ENCODE measurements around the gene GGNBP2.

GGNBP2 gene

DNA sequence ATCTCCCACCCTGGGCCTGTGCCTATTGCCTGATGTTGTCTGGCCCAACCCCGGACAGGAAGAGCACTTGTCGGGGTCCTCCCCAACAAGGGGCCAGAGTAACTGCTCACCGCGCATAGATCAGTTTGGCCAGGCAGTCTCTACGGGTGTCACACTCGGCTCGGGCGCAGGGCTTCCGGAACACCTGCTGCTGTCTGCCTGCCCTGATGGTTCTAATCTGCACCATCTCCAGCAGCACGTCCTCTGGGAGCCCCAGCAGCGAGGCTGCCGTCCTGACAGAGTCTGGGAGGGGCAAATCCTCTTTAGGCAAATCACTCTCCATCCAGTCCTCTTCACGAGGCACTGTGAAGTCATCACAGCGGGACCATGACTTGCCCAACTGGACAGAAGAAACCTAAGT is 34.1 kb upstream of the GGNBP2 start:
- no peak overlapping the region for H2BK120ac ChIP-seq (ENCODE audit: low read depth, low read length)
- H3K4me2 ChIP-seq (ENCODE audit: insufficient read depth, low read length, poor library complexity, severe bottlenecking), result no peak overlapping the region
- H2BK5ac ChIP-seq (ENCODE audit: low read length), result no peak overlapping the region
- H3K79me1 ChIP-seq (ENCODE audit: low read depth, low read length), result no peaks in the 10 kb centered on the region
- no peak overlapping the region for H3K14ac ChIP-seq (ENCODE audit: low read length)
- no peak overlapping the region for H4K91ac ChIP-seq (ENCODE audit: low read depth, low read length, poor library complexity)
- no peak overlapping the region for H2BK15ac ChIP-seq (ENCODE audit: low read length)
- no peaks in the 10 kb centered on the region for H3K27me3 ChIP-seq (ENCODE audit: control insufficient read depth in 3 of 3, insufficient read depth in 3 of 3, low read depth in 1 of 3, low read length in 3 of 3)
- H3K18ac ChIP-seq (ENCODE audit: low read length), result no peak overlapping the region
- DNase-seq (ENCODE audit: low spot score), result no peak
- H4K8ac ChIP-seq (ENCODE audit: low read depth, low read length), result no peak overlapping the region
- H3K4me3 ChIP-seq (ENCODE audit: low read length in 2 of 2), result no peak overlapping the region
- H2AFZ ChIP-seq (ENCODE audit: low read length), result no peak overlapping the region
- H3K9ac ChIP-seq (ENCODE audit: low read depth, low read length, poor library complexity), result no peak overlapping the region
- no CpG with 5 or more reads among the region's 14 CpGs for WGBS, 2 donors (ENCODE audit: extremely low coverage in 2 of 2, insufficient read length in 2 of 2, insufficient replicate concordance in 1 of 2)
- H2AK5ac ChIP-seq (ENCODE audit: low read depth, low read length), result no peak overlapping the region
- H3K4ac ChIP-seq (ENCODE audit: low read length), result no peak overlapping the region
- no peak overlapping the region for H3K23ac ChIP-seq (ENCODE audit: low read depth, low read length, poor library complexity)
- H2BK12ac ChIP-seq (ENCODE audit: low read length), result no peak overlapping the region
- H3K36me3 ChIP-seq (replicated peaks in 1 of 2; ENCODE audit: control insufficient read depth in 2 of 2, insufficient read depth in 2 of 2, low read length in 2 of 2), result peaks cover 44 to 96% of the 10 kb centered on the region in 2 donors
- no peaks in the 10 kb centered on the region for H3K9me3 ChIP-seq (replicated peaks in 1 of 2; ENCODE audit: control insufficient read depth in 2 of 2, insufficient read depth in 1 of 2, low read depth in 1 of 2, low read length in 2 of 2)
- H3K4me1 ChIP-seq (ENCODE audit: control insufficient read depth in 2 of 2, insufficient read depth in 1 of 2, low read depth in 1 of 2, low read length in 2 of 2), result no peaks in the 10 kb centered on the region
- no peak overlapping the region for H3K27ac ChIP-seq (replicated peaks; ENCODE audit: low read length)

DNA sequence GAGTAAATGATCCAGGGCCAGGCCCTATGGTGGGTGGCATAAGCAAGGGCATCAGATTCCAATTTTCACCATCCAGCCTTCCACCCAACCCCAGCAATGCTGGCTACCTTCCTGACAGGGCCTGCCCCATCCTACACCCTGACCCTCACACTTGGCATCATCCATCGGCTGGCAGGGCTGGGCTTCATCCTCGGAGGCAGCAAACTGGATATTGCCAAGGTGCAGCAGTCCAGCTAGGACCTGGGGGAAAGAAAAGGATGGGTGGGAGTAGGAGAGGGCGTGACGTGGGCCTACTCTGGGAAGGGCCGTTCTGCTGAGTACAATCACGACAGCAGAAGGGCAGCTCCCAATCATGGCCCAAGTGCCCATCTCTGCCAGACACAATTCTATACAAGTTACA is 33.5 kb upstream of the GGNBP2 start:
- Histone ChIP-seq H3K79me1 (ENCODE audit: low read depth, low read length) (no peaks in the 10 kb centered on the region), H3K4me3 (ENCODE audit: low read length in 2 of 2) (no peak overlapping the region), H3K36me3 (replicated peaks in 1 of 2; ENCODE audit: control insufficient read depth in 2 of 2, insufficient read depth in 2 of 2, low read length in 2 of 2) (peaks cover 42 to 96% of the 10 kb centered on the region in 2 donors), H3K9ac (ENCODE audit: low read depth, low read length, poor library complexity) (peak overlapping the region; percentile 71), H2AFZ (ENCODE audit: low read length) (no peak overlapping the region), H4K8ac (ENCODE audit: low read depth, low read length) (no peak overlapping the region), H2BK12ac (ENCODE audit: low read length) (no peak overlapping the region), H3K27me3 (ENCODE audit: control insufficient read depth in 3 of 3, insufficient read depth in 3 of 3, low read depth in 1 of 3, low read length in 3 of 3) (no peaks in the 10 kb centered on the region), H3K23ac (ENCODE audit: low read depth, low read length, poor library complexity) (no peak overlapping the region), H4K91ac (ENCODE audit: low read depth, low read length, poor library complexity) (no peak overlapping the region), H2BK15ac (ENCODE audit: low read length) (no peak overlapping the region), H3K9me3 (replicated peaks in 1 of 2; ENCODE audit: control insufficient read depth in 2 of 2, insufficient read depth in 1 of 2, low read depth in 1 of 2, low read length in 2 of 2) (no peaks in the 10 kb centered on the region), H3K4ac (ENCODE audit: low read length) (no peak overlapping the region), H2BK120ac (ENCODE audit: low read depth, low read length) (no peak overlapping the region), H3K4me1 (ENCODE audit: control insufficient read depth in 2 of 2, insufficient read depth in 1 of 2, low read depth in 1 of 2, low read length in 2 of 2) (no peaks in the 10 kb centered on the region), H3K18ac (ENCODE audit: low read length) (no peak overlapping the region), H3K27ac (replicated peaks; ENCODE audit: low read length) (no peak overlapping the region), H3K4me2 (ENCODE audit: insufficient read depth, low read length, poor library complexity, severe bottlenecking) (no peak overlapping the region), H2AK5ac (ENCODE audit: low read depth, low read length) (no peak overlapping the region), H2BK5ac (ENCODE audit: low read length) (no peak overlapping the region), H3K14ac (ENCODE audit: low read length) (no peak overlapping the region)
- DNase-seq (ENCODE audit: low spot score), result no peak
- no CpG with 5 or more reads among the region's 6 CpGs for WGBS, 2 donors (ENCODE audit: extremely low coverage in 2 of 2, insufficient read length in 2 of 2, insufficient replicate concordance in 1 of 2)

DNA sequence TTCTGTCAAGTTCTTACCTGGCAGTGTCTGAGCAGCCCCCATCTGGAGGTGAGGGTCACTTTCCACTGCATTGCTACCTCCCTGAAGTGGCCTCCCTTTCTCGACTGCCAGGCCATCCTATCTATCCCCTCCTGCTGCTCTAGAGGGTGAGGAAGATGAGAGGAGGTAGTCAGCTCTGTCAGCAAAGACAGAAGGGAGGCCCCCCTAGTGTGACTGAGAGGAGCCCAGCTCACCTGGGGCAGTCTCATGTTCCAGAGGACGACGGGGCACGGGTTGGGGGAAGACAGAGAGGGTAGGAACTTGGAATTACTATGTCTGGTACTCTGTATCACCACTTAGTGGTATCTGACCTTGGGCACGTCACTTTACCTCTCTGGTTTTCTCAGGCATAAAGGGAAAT is 32.1 kb upstream of the GGNBP2 start:
- Histone ChIP-seq H3K4me3 (ENCODE audit: low read length in 2 of 2) (no peak overlapping the region), H4K91ac (ENCODE audit: low read depth, low read length, poor library complexity) (no peak overlapping the region), H3K4me1 (ENCODE audit: control insufficient read depth in 2 of 2, insufficient read depth in 1 of 2, low read depth in 1 of 2, low read length in 2 of 2) (no peaks in the 10 kb centered on the region), H2AFZ (ENCODE audit: low read length) (no peak overlapping the region), H4K8ac (ENCODE audit: low read depth, low read length) (no peak overlapping the region), H3K79me1 (ENCODE audit: low read depth, low read length) (no peaks in the 10 kb centered on the region), H3K36me3 (replicated peaks in 1 of 2; ENCODE audit: control insufficient read depth in 2 of 2, insufficient read depth in 2 of 2, low read length in 2 of 2) (peaks cover 36 to 95% of the 10 kb centered on the region in 2 donors), H3K4me2 (ENCODE audit: insufficient read depth, low read length, poor library complexity, severe bottlenecking) (no peak overlapping the region), H3K4ac (ENCODE audit: low read length) (no peak overlapping the region), H3K23ac (ENCODE audit: low read depth, low read length, poor library complexity) (no peak overlapping the region), H3K18ac (ENCODE audit: low read length) (no peak overlapping the region), H2AK5ac (ENCODE audit: low read depth, low read length) (no peak overlapping the region), H3K9me3 (replicated peaks in 1 of 2; ENCODE audit: control insufficient read depth in 2 of 2, insufficient read depth in 1 of 2, low read depth in 1 of 2, low read length in 2 of 2) (no peaks in the 10 kb centered on the region), H3K27me3 (ENCODE audit: control insufficient read depth in 3 of 3, insufficient read depth in 3 of 3, low read depth in 1 of 3, low read length in 3 of 3) (no peaks in the 10 kb centered on the region), H2BK5ac (ENCODE audit: low read length) (no peak overlapping the region), H2BK15ac (ENCODE audit: low read length) (no peak overlapping the region), H3K14ac (ENCODE audit: low read length) (no peak overlapping the region), H2BK120ac (ENCODE audit: low read depth, low read length) (no peak overlapping the region), H2BK12ac (ENCODE audit: low read length) (no peak overlapping the region), H3K9ac (ENCODE audit: low read depth, low read length, poor library complexity) (no peak overlapping the region), H3K27ac (replicated peaks; ENCODE audit: low read length) (no peak overlapping the region)
- no peak for DNase-seq (ENCODE audit: low spot score)
- WGBS, 2 donors (ENCODE audit: extremely low coverage in 2 of 2, insufficient read length in 2 of 2, insufficient replicate concordance in 1 of 2), result no CpG with 5 or more reads among the region's 5 CpGs

- Histone ChIP-seq H2AFZ (ENCODE audit: low read length) (no peak overlapping the region), H2BK12ac (ENCODE audit: low read length) (no peak overlapping the region), H3K27me3 (ENCODE audit: control insufficient read depth in 3 of 3, insufficient read depth in 3 of 3, low read depth in 1 of 3, low read length in 3 of 3) (no peaks in the 10 kb centered on the region), H3K4me3 (ENCODE audit: low read length in 2 of 2) (no peak overlapping the region), H4K91ac (ENCODE audit: low read depth, low read length, poor library complexity) (no peak overlapping the region), H3K9ac (ENCODE audit: low read depth, low read length, poor library complexity) (no peak overlapping the region), H3K79me1 (ENCODE audit: low read depth, low read length) (no peaks in the 10 kb centered on the region), H3K14ac (ENCODE audit: low read length) (no peak overlapping the region), H3K23ac (ENCODE audit: low read depth, low read length, poor library complexity) (no peak overlapping the region), H2BK5ac (ENCODE audit: low read length) (no peak overlapping the region), H2BK120ac (ENCODE audit: low read depth, low read length) (no peak overlapping the region), H3K9me3 (replicated peaks in 1 of 2; ENCODE audit: control insufficient read depth in 2 of 2, insufficient read depth in 1 of 2, low read depth in 1 of 2, low read length in 2 of 2) (no peaks in the 10 kb centered on the region), H4K8ac (ENCODE audit: low read depth, low read length) (no peak overlapping the region), H3K4ac (ENCODE audit: low read length) (no peak overlapping the region), H3K27ac (replicated peaks; ENCODE audit: low read length) (no peak overlapping the region), H3K4me2 (ENCODE audit: insufficient read depth, low read length, poor library complexity, severe bottlenecking) (no peak overlapping the region), H3K36me3 (replicated peaks in 1 of 2; ENCODE audit: control insufficient read depth in 2 of 2, insufficient read depth in 2 of 2, low read length in 2 of 2) (peaks cover 27 to 94% of the 10 kb centered on the region in 2 donors), H2BK15ac (ENCODE audit: low read length) (no peak overlapping the region), H3K18ac (ENCODE audit: low read length) (no peak overlapping the region), H2AK5ac (ENCODE audit: low read depth, low read length) (no peak overlapping the region), H3K4me1 (ENCODE audit: control insufficient read depth in 2 of 2, insufficient read depth in 1 of 2, low read depth in 1 of 2, low read length in 2 of 2) (no peaks in the 10 kb centered on the region)
- no peak for DNase-seq (ENCODE audit: low spot score)
- WGBS, 2 donors (ENCODE audit: extremely low coverage in 2 of 2, insufficient read length in 2 of 2, insufficient replicate concordance in 1 of 2), result no CpG with 5 or more reads among the region's 3 CpGs
Observed at GRCh38 chr17:36514856-36515255, 29.9 kb upstream of the GGNBP2 start.
